GM12878 (cell line): Measurements from ENCODE around the gene ELMO2. TPM values are rescaled to one million over a fixed set of nuclear protein-coding genes. Genes with fewer than 3 reads are reported as not detected.

Experiments
- ATAC-seq: fragments of 200-7000 bp; cut with Tn5 transposase; 3 replicates; pipeline ENCODE4 v1.9.1; 2020; ENCODE audit warnings: mild to moderate bottlenecking, moderate library complexity
- BruUV-seq: library from RNA; stranded (reverse); fragments of 400-500 nt; replicated peaks from 2 replicates; lab custom pipeline; 2021; lab: Mats Ljungman, UMichigan
- CTCF ChIA-PET: fragments of 300-600 bp; sonication (Branson Sonifier 250); formaldehyde crosslinking; extraction: SDS; loops from one replicate; lab custom pipeline; 2021; ENCODE audit warnings: inconsistent platforms; lab: Yijun Ruan, JAX
- POLR2A ChIA-PET: fragments of 350-600 bp; formaldehyde crosslinking; extraction: SDS; loops from one replicate; lab custom pipeline; 2021; ENCODE audit warnings: inconsistent platforms; lab: Charles Lee
- RAD21 ChIA-PET: fragments of 300-600 bp; sonication (Branson Sonifier 250); formaldehyde crosslinking; loops from one replicate; lab custom pipeline; 2023; ENCODE audit warnings: antibody characterized with exemption; ENCODE audit not compliant: unreplicated experiment; lab: Charles Lee
- SMC1A ChIA-PET: fragments of 300-600 bp; sonication (Branson Sonifier 250); formaldehyde crosslinking; loops from one replicate; lab custom pipeline; 2023; ENCODE audit not compliant: unreplicated experiment, uncharacterized antibody; lab: Charles Lee
- DNase-seq: peaks from one replicate; pipeline ENCODE4 v3.0.0-alpha.2; 2011; ENCODE audit warnings: low read depth, low spot score
- FAIRE-seq: peaks from 3 replicates; lab custom pipeline; 2011; peaks lifted over from hg19 to GRCh38; lab: Jason Lieb, UNC
- H2AFZ ChIP-seq: 2 replicates; pipeline ENCODE4 v1.6.0; 2011; ENCODE audit warnings: low read depth, low read length, control low read depth; ENCODE audit not compliant: control insufficient read depth
- H3K27ac ChIP-seq: 2 replicates; pipeline ENCODE4 v1.5.1; 2011; ENCODE audit warnings: control low read depth; ENCODE audit not compliant: control insufficient read depth, insufficient read depth
- H3K27me3 ChIP-seq, 2 experiments: replicated peaks in 1 of 2; 2 replicates each; pipeline versions ENCODE4 v1.6.0 to v1.6.1; 2011; ENCODE audit warnings: low read length in 1 of 2; ENCODE audit not compliant: control insufficient read depth in 2 of 2, insufficient read depth in 2 of 2
- H3K36me3 ChIP-seq, 2 experiments: 2 replicates each; pipeline ENCODE4 v1.5.1; 2011; ENCODE audit warnings: low read length in 1 of 2; ENCODE audit not compliant: control insufficient read depth in 2 of 2, insufficient read depth in 2 of 2
- H3K4me1 ChIP-seq: 2 replicates; pipeline ENCODE4 v1.6.1; 2011; ENCODE audit warnings: mild to moderate bottlenecking, low read length, moderate library complexity, mixed read lengths; ENCODE audit not compliant: control insufficient read depth, insufficient read depth
- H3K4me2 ChIP-seq: 2 replicates; pipeline ENCODE4 v1.6.0; 2011; ENCODE audit warnings: control low read depth; ENCODE audit not compliant: control insufficient read depth, insufficient read depth
- H3K4me3 ChIP-seq: fragments of 200-600 bp; sonication (generic); 2 replicates; pipeline ENCODE4 v1.5.1; 2016
- H3K79me2 ChIP-seq: 2 replicates; pipeline ENCODE4 v1.6.0; 2011; ENCODE audit warnings: low read length; ENCODE audit not compliant: control insufficient read depth, insufficient read depth
- H3K9ac ChIP-seq: 2 replicates; pipeline ENCODE4 v1.8.0; 2011; ENCODE audit warnings: low read length, control low read depth, mixed read lengths; ENCODE audit not compliant: control insufficient read depth, insufficient read depth
- H3K9me3 ChIP-seq: replicated peaks from 3 replicates; pipeline ENCODE4 v1.5.1; 2011; ENCODE audit warnings: mild to moderate bottlenecking, low read length; ENCODE audit not compliant: control insufficient read depth, insufficient read depth
- H4K20me1 ChIP-seq: 2 replicates; pipeline ENCODE4 v1.6.0; 2011; ENCODE audit not compliant: control insufficient read depth, insufficient read depth
- CBX5 ChIP-seq: sonication (generic); IDR thresholded peaks from 2 replicates; pipeline ENCODE4 v1.6.1; 2016; ENCODE audit warnings: low read depth, moderate library complexity, mild to moderate bottlenecking, inconsistent platforms
- CHD1 ChIP-seq: IDR thresholded peaks from 2 replicates; pipeline ENCODE4 v1.6.1; 2012; ENCODE audit warnings: low read depth, low read length, improper control_type of control experiment
- ELK1 ChIP-seq: IDR thresholded peaks from 2 replicates; pipeline ENCODE4 v1.6.1; 2012; ENCODE audit warnings: low read depth, low read length, improper control_type of control experiment
- JUNB ChIP-seq: IDR thresholded peaks from 2 replicates; pipeline ENCODE4 v1.6.1; 2016; ENCODE audit warnings: antibody characterized with exemption, mild to moderate bottlenecking
- MEF2B ChIP-seq: fragments of 450-650 bp; IDR thresholded peaks from 2 replicates; pipeline ENCODE4 v1.6.1; 2018; ENCODE audit warnings: mild to moderate bottlenecking, moderate library complexity; ENCODE audit not compliant: partially characterized antibody, poor library complexity, severe bottlenecking
- PAX8 ChIP-seq: fragments of 450-650 bp; IDR thresholded peaks from 2 replicates; pipeline ENCODE4 v1.6.1; 2017; ENCODE audit warnings: mild to moderate bottlenecking, moderate library complexity
- PRDM15 ChIP-seq: fragments of 450-650 bp; formaldehyde crosslinking; IDR thresholded peaks from 2 replicates; pipeline ENCODE4 v1.4.0; 2020; ENCODE audit warnings: mild to moderate bottlenecking, moderate library complexity
- RB1 ChIP-seq: fragments of 450-650 bp; formaldehyde crosslinking; IDR thresholded peaks from 2 replicates; pipeline ENCODE4 v1.6.1; 2017; ENCODE audit warnings: mild to moderate bottlenecking, borderline replicate concordance
- SMC3 ChIP-seq: IDR thresholded peaks from 2 replicates; pipeline ENCODE4 v1.6.1; 2011; ENCODE audit warnings: low read length, improper control_type of control experiment, borderline replicate concordance
- SUZ12 ChIP-seq: fragments of 200-600 bp; sonication (generic); IDR thresholded peaks from one replicate; pipeline ENCODE4 v1.6.1; 2018; ENCODE audit warnings: antibody characterized with exemption, mild to moderate bottlenecking; ENCODE audit not compliant: unreplicated experiment
- TBL1XR1 ChIP-seq: IDR thresholded peaks from 2 replicates; pipeline ENCODE4 v1.6.1; 2012; ENCODE audit warnings: low read depth, low read length, improper control_type of control experiment
- WGBS: methylation state at CpG from one replicate; pipeline ENCODE4 v1.1.6; 2016; ENCODE audit warnings: low lambda C conversion rate; ENCODE audit not compliant: insufficient replicate concordance, insufficient coverage; ENCODE audit errors: missing lambda C conversion rate; 5-methylcytosine and 5-hydroxymethylcytosine counted together
- in situ Hi-C: fragments of 300-500 bp; cut with MboI; formaldehyde crosslinking; loops from 9 replicates; pipeline ENCODE4 v1.14.3; 2018; ENCODE audit warnings: mixed read lengths
- intact Hi-C: fragments of 100-400 bp; cut with micrococcal nuclease; formaldehyde crosslinking; loops from one replicate; pipeline ENCODE4 v1.14.2; 2022; ENCODE audit not compliant: unreplicated experiment
- polyA plus RNA-seq, 11 experiments: library from polyadenylated mRNA; depleted of rRNA in 4 of 11; unstranded in 6 of 11; stranded (reverse) in 5 of 11; fragments of >200 nt; fragmentation: Nextera tagmentation in 4 of 11; fragmentation: Illumina TruSeq in 1 of 11; extraction: Ambion mirVana in 4 of 11; extraction: Trizol in 1 of 11; gene quantifications; 1 replicate in 1 of 11; 2 replicates in 10 of 11; pipeline versions ENCODE4 v1.2.1 to v1.2.3, GENCODE V29; 2011 to 2016; ENCODE audit warnings: inconsistent platforms in 2 of 11, missing spikeins in 2 of 11, low read depth in 1 of 11
- total RNA-seq, 4 experiments: library from RNA; depleted of rRNA in 3 of 4; stranded (reverse); fragments of >200 nt in 3 of 4; fragmentation: Illumina TruSeq in 1 of 4; extraction: Trizol in 1 of 4; gene quantifications; 2 replicates each; pipeline versions ENCODE4 v1.2.1 to v1.2.3, GENCODE V29; 2013 to 2021

Gene ELMO2
- total and polyA plus RNA-seq, 10 of the 15 experiments (the other 5 are each of a cell fraction or from before 2014, with no cell fraction given): 14.2 to 40.2 (median 37.6) TPM

DNA sequence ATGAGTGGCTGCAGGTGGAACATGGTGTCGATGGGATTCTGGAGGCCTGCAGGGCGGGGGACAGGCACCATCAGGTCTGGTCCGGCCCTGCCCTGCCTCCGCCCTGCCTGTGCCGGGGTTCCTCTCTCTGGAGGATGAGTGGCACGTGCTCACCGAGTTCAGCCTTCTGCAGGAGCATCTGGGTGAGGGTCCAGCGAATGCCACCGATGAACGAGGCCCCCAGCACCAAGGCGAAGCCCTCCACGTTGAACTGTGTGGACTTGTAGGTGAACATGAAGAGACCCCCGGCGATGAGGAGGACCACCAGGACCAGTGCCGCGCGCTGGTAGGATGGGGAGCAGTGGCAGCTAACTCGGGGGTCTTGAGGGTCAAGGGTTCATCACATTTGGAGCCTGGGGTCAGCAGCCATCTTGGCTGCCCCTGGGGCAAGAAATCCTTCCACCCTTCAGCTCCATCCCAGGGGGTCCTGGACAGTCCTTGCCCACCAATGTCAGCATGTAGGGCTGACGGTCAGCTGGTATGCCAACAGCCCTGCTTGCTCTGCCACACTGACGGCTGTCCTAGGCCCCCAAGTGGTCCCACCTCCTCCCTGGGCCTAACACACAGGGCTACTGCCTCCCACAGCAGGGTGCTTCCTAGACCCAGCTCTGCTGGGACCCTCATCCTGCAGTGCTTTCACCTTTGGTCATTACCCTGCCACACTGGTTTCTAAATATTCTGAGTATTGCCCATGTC, 51.3 kb downstream of the ELMO2 start:
- ATAC-seq: no peak
- in situ Hi-C loops: loop anchor here (25.0 kb wide), 1 partner anchor 543 kb away; the partner anchor contains the start of gene UBE2C
- POLR2A ChIA-PET: no interaction called here

More for the DNA sequence above, 51.3 kb downstream of the ELMO2 start:
- WGBS: 96% methylated on average over 20 of the region's 20 CpGs
- intact Hi-C loops: no loop called here
- DNase-seq: no peak
- H3K4me1 ChIP-seq: peaks cover 51% of the 10 kb centered on the region
- RAD21 ChIA-PET: interaction anchor here (1.2 kb wide), 1 partner anchor 51 kb away, joined by 3 read pairs; the partner anchor contains the start of gene ELMO2
- SMC1A ChIA-PET: interaction anchor here (1.1 kb wide), 1 partner anchor 9 kb away, joined by 3 read pairs; no protein-coding TSS in a partner anchor
- no peak overlapping the region for H2AFZ ChIP-seq
- FAIRE-seq: no peak
- H3K27me3 ChIP-seq: no peaks in the 10 kb centered on the region
- H3K27ac ChIP-seq: no peak overlapping the region
- no peak overlapping the region for H3K9ac ChIP-seq
- H3K4me2 ChIP-seq: no peak overlapping the region
- peaks cover 13% of the 10 kb centered on the region for H3K79me2 ChIP-seq
- peaks cover 10 to 12% of the 10 kb centered on the region in 2 experiments; a peak in 3 of 4 replicates for H3K36me3 ChIP-seq
- no peaks in the 10 kb centered on the region for H4K20me1 ChIP-seq
- H3K4me3 ChIP-seq: no peak overlapping the region
- no peak for TF ChIP-seq TBL1XR1
- TF ChIP-seq SMC3: no peak
- no peak for TF ChIP-seq CBX5
- TF ChIP-seq SUZ12: no peak
- TF ChIP-seq CHD1: no peak
- no peak for TF ChIP-seq JUNB
- no peak for TF ChIP-seq ELK1
- TF ChIP-seq RB1: no peak
- TF ChIP-seq PAX8: no peak
- TF ChIP-seq PRDM15 (CRISPR knock-in tag): no peak
- TF ChIP-seq MEF2B: no peak
- H3K9me3 ChIP-seq: no peaks in the 10 kb centered on the region
- CTCF ChIA-PET: no interaction called here
- no TSS peak for BruUV-seq
